Measurements from ENCODE around the gene DDB1. TPM values are rescaled to one million over a fixed set of nuclear protein-coding genes. Genes with fewer than 3 reads are reported as not detected.

The DDB1 gene
- total and polyA plus RNA-seq, 10 of the 15 experiments (the other 5 are each of a cell fraction or from before 2014, with no cell fraction given) = 136 to 272 (median 216) TPM

DNA sequence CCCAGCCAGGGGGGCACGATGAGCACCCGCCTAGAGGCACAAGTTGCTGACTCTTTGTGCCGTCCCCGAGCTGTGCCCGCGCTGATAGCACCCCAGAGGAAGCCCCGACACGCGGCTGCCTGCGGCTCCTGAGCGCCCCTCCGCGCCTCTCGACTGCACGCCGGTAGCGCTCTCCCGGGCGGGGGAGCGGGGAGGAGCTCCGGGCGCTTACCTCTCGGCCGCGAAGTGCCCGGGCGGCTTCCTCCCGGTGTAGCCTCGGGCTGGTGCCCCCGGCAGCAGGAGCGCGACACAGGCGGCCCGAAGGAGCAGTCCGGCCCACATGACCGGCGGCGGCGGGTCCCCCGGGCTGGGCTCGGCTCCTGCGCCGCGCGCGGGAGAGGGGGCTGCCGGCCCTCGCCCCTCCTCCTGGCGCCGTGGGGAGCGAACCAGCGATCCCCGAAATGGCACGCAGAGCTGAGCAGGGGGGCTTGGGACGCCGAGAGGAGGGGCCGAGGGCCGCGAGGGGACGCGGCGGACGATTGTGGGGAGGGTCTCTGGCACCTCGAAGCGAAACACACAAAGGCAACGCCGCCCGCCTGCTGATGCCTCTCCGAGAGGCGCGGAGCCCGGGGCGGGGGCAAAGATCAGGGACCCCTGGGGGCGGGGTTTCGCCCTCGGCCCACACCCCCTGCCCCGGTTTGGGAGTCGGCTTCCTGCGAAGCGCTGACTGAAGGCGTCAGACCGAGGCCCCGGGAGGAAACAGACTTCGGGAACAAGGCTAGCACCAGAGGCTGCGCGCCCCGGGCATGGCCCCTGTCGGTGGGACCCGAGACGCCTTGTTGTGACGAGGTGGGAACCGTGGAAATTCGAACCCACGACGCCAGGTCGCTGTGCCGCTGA lies 37.9 kb downstream of the DDB1 start, which contains the start of gene VWCE (continued):
- TF ChIP-seq EZH2 (IDR thresholded peaks at IDR 0.05; ENCODE audit: borderline replicate concordance, control insufficient read depth, low read depth, low read length) (no peak), GATAD2B (conservative IDR thresholded peaks at IDR 0.05; ENCODE audit: low read depth) (peak; percentile 67; the same call in 1 of the 2 replicates), KAT2A (conservative IDR thresholded peaks at IDR 0.05; ENCODE audit: control insufficient read depth, low read depth, low read length) (no peak), POLR2AphosphoS5 (IDR thresholded peaks at IDR 0.05; ENCODE audit: low read length) (peak; percentile 5; the same call in 1 of the 2 replicates), BMI1 (IDR thresholded peaks at IDR 0.05; ENCODE audit: borderline replicate concordance) (no peak), ZBED1 (IDR thresholded peaks at IDR 0.05; ENCODE audit: borderline replicate concordance) (no peak), SMAD5 (IDR thresholded peaks at IDR 0.05; ENCODE audit: low read depth) (no peak; the same call in 1 of the 2 replicates), SREBF1 (IDR thresholded peaks at IDR 0.05; ENCODE audit: low read length) (no peak), RAD51 (IDR thresholded peaks at IDR 0.05) (no peak), ATF7 (IDR thresholded peaks at IDR 0.05; ENCODE audit: low read depth) (no peak), MYB (IDR thresholded peaks at IDR 0.05; ENCODE audit: borderline replicate concordance, low read depth, low read length) (no peak), E4F1 (IDR thresholded peaks at IDR 0.05; ENCODE audit: borderline replicate concordance, partially characterized antibody) (no peak), TCF12 (IDR thresholded peaks at IDR 0.05; ENCODE audit: low read depth, low read length) (no peak), NFYA (IDR thresholded peaks at IDR 0.05; ENCODE audit: borderline replicate concordance, low read depth, low read length) (no peak), RAD21 (IDR thresholded peaks at IDR 0.05; ENCODE audit: insufficient read depth, low read depth, low read length) (peak; percentile 52), PAX5 (IDR thresholded peaks at IDR 0.05; ENCODE audit: borderline replicate concordance, low read depth, low read length) (peak; percentile 25; the same call in 1 of the 2 replicates), IKZF2 (IDR thresholded peaks at IDR 0.05) (peak in 1 of 2 experiments; percentile 28; a peak in 1 of 4 replicates), SMARCA5 (IDR thresholded peaks at IDR 0.05) (peak; percentile 62; the same call in 1 of the 2 replicates), CBX3 (IDR thresholded peaks at IDR 0.05; ENCODE audit: borderline replicate concordance, low read depth) (no peak), HDAC6 (IDR thresholded peaks at IDR 0.05; ENCODE audit: unreplicated experiment) (peak; percentile 66), NBN (IDR thresholded peaks at IDR 0.05) (0 out of 2 replicates have a peak, but pooled peaks have one; percentile 5), MYC (IDR thresholded peaks at IDR 0.05; ENCODE audit: insufficient read depth, insufficient read length, insufficient replicate concordance, low read length, severe bottlenecking) (no peak), POLR2A (IDR thresholded peaks at IDR 0.05; ENCODE audit: low read depth, low read length) (peak; percentile 68), ZNF384 (IDR thresholded peaks at IDR 0.05; ENCODE audit: borderline replicate concordance, low read depth, low read length) (no peak), NRF1 (conservative IDR thresholded peaks at IDR 0.05; ENCODE audit: low read depth, low read length) (no peak)
- TF ChIP-seq, protein P1, sequence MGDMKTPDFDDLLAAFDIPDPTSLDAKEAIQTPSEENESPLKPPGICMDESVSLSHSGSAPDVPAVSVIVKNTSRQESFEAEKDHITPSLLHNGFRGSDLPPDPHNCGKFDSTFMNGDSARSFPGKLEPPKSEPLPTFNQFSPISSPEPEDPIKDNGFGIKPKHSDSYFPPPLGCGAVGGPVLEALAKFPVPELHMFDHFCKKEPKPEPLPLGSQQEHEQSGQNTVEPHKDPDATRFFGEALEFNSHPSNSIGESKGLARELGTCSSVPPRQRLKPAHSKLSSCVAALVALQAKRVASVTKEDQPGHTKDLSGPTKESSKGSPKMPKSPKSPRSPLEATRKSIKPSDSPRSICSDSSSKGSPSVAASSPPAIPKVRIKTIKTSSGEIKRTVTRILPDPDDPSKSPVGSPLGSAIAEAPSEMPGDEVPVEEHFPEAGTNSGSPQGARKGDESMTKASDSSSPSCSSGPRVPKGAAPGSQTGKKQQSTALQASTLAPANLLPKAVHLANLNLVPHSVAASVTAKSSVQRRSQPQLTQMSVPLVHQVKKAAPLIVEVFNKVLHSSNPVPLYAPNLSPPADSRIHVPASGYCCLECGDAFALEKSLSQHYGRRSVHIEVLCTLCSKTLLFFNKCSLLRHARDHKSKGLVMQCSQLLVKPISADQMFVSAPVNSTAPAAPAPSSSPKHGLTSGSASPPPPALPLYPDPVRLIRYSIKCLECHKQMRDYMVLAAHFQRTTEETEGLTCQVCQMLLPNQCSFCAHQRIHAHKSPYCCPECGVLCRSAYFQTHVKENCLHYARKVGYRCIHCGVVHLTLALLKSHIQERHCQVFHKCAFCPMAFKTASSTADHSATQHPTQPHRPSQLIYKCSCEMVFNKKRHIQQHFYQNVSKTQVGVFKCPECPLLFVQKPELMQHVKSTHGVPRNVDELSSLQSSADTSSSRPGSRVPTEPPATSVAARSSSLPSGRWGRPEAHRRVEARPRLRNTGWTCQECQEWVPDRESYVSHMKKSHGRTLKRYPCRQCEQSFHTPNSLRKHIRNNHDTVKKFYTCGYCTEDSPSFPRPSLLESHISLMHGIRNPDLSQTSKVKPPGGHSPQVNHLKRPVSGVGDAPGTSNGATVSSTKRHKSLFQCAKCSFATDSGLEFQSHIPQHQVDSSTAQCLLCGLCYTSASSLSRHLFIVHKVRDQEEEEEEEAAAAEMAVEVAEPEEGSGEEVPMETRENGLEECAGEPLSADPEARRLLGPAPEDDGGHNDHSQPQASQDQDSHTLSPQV (IDR thresholded peaks at IDR 0.05) = no peak

All from GM12878 (cell line).